Mucosa of gallbladder (tissue), 1 donor: Measurements from ENCODE around the gene ZNF641. TPM values are rescaled to one million over a fixed set of nuclear protein-coding genes. Genes with fewer than 3 reads are reported as not detected.

Experiments
- DNase-seq: peaks from one replicate; pipeline ENCODE4 v3.0.0-alpha.2; 2020; ENCODE audit warnings: low spot score
- total RNA-seq: library from RNA; stranded (reverse); gene quantifications from one replicate; pipeline ENCODE4 v1.2.1, GENCODE V29; 2021
- donor health status: DM: no; HTN: no; CAD: no.

The ZNF641 gene
- total RNA-seq, result 29.9 TPM

- DNase-seq, result peak; percentile 79
These were observed at the start of gene ZNF641 for GRCh38 chr12:48350249-48351021. Gene ZNF641, minus strand, starts transcription at chr12:48350919. Its CDS starts 2,829 bp downstream, at chr12:48348090.

GRCh38 chr12:48390026-48390425 is 39.3 kb upstream of the ZNF641 start:
- DNase-seq, result no peak

GRCh38 chr12:48389409-48389808 is 38.7 kb upstream of the ZNF641 start:
- DNase-seq, result no peak

- DNase-seq, result no peak
These were observed 38.2 kb upstream of the ZNF641 start for GRCh38 chr12:48388938-48389337.

GRCh38 chr12:48388460-48388859 is 37.7 kb upstream of the ZNF641 start:
- no peak for DNase-seq

GRCh38 chr12:48380596-48380995 is 29.9 kb upstream of the ZNF641 start:
- no peak for DNase-seq

- DNase-seq, result no peak
These were observed 29.1 kb upstream of the ZNF641 start for GRCh38 chr12:48379794-48380193.

GRCh38 chr12:48377646-48378045 is 26.9 kb upstream of the ZNF641 start:
- DNase-seq, result no peak

GRCh38 chr12:48374164-48374563 is 23.4 kb upstream of the ZNF641 start:
- DNase-seq, result no peak

- DNase-seq, result no peak
These were observed 15.4 kb upstream of the ZNF641 start for GRCh38 chr12:48366131-48366530.

GRCh38 chr12:48361664-48362339 is 11.1 kb upstream of the ZNF641 start:
- no peak for DNase-seq

GRCh38 chr12:48358937-48359513 is 8.3 kb upstream of the ZNF641 start:
- peak; percentile 62 for DNase-seq

GRCh38 chr12:48356041-48356768 is 5.5 kb upstream of the ZNF641 start:
- no peak for DNase-seq

GRCh38 chr12:48352157-48352760 is 1.5 kb upstream of the ZNF641 start:
- DNase-seq, result no peak

GRCh38 chr12:48351022-48351708 is 446 bp upstream of the ZNF641 start:
- DNase-seq, result peak; percentile 83

GRCh38 chr12:48349471-48349870 is 1.2 kb downstream of the ZNF641 start:
- no peak for DNase-seq

- no peak for DNase-seq
These were observed 7.7 kb downstream of the ZNF641 start for GRCh38 chr12:48342980-48343379.

GRCh38 chr12:48340943-48341342 is 9.8 kb downstream of the ZNF641 start:
- no peak for DNase-seq

GRCh38 chr12:48339442-48340117 is 11.1 kb downstream of the ZNF641 start:
- no peak for DNase-seq

- no peak for DNase-seq
These were observed 14.2 kb downstream of the ZNF641 start for GRCh38 chr12:48336564-48336963.

GRCh38 chr12:48336061-48336460 is 14.7 kb downstream of the ZNF641 start:
- DNase-seq, result no peak
